Measurements from ENCODE around the gene SRRM1. TPM values are rescaled to one million over a fixed set of nuclear protein-coding genes. Genes with fewer than 3 reads are reported as not detected.
"Not testable (repeated sequence)": the region's sequence is repeated elsewhere in the genome, so short reads cannot be mapped to it uniquely, and the experiment has no call there.

The SRRM1 gene
- total and polyA plus RNA-seq, 7 donors, result 31.2 to 78.4 (median 63.0) TPM

- 82 to 95% (median 84%) methylated on average over 5 of the region's 5 CpGs for WGBS, 3 donors
- Histone ChIP-seq H3K36me3 (ENCODE audit: insufficient read depth in 1 of 2, low read depth in 1 of 2) (no peaks in the 10 kb centered on the region), H3K27ac (no peak overlapping the region), H3K9me3 (no peaks in the 10 kb centered on the region), H3K27me3 (ENCODE audit: insufficient read depth in 3 of 3, low read length in 2 of 3) (peaks cover 0 to 2% (median 0%) of the 10 kb centered on the region in 3 donors), H3K4me3 (no peak overlapping the region), H3K4me1 (peaks cover 4% of the 10 kb centered on the region)
- DNase-seq, result no peak
- no peak for TF ChIP-seq CTCF (IDR thresholded peaks at IDR 0.05)
- no peak for ATAC-seq
- intact Hi-C loops (cut with DNase I), result no loop called here
Measured at GRCh38 chr1:24696041-24696755, 53.1 kb downstream of the SRRM1 start.

DNA sequence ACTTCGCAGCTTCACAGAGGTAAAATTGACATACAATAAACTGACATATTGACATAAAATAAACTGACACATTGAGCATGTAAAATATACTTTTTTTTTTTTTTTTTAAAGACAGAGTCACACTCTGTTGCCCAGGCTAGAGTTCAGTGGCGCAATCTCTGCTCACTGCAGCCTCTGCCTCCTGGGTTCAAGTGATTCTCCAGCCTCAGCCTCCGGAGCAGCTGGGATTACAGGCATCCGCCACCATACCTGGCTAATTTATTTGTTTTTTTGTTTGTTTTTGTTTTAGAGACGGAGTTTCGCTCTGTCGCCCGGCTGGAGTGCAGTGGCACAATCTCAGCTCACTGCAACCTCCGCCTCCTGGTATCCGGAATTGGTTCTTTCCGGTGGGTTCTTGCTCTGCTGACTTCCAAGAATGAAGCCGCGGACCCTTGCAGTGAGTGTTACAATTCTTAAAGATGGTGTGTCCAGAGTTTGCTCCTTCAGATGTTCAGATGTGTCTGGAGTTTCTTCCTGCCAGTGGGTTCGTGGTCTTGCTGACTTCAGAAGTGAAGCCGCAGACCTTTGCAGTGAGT is 53.7 kb downstream of the SRRM1 start:
- TF ChIP-seq CTCF (IDR thresholded peaks at IDR 0.05), result no peak
- intact Hi-C loops (cut with DNase I), result no loop called here
- DNase-seq (no peak), ATAC-seq (no peak)
- no peak overlapping the region for H3K4me3 ChIP-seq
- WGBS, 3 donors, result 94 to 97% (median 95%) methylated on average over 15 of the region's 15 CpGs
- H3K36me3 ChIP-seq (ENCODE audit: insufficient read depth in 1 of 2, low read depth in 1 of 2), result no peaks in the 10 kb centered on the region
- no peak overlapping the region for H3K27ac ChIP-seq
- H3K9me3 ChIP-seq, result no peaks in the 10 kb centered on the region
- peaks cover 4% of the 10 kb centered on the region for H3K4me1 ChIP-seq
- H3K27me3 ChIP-seq (ENCODE audit: insufficient read depth in 3 of 3, low read length in 2 of 3), result peaks cover 0 to 2% (median 0%) of the 10 kb centered on the region in 3 donors

GRCh38 chr1:24697453-24698001 is 54.4 kb downstream of the SRRM1 start:
- WGBS, 3 donors, result 85 to 97% (median 96%) methylated on average over 7 of the region's 7 CpGs
- intact Hi-C loops (cut with DNase I); H3K9me3 ChIP-seq; H3K4me3 ChIP-seq; H3K36me3 ChIP-seq (ENCODE audit: insufficient read depth in 1 of 2, low read depth in 1 of 2); ATAC-seq; H3K27ac ChIP-seq; DNase-seq; H3K4me1 ChIP-seq; H3K27me3 ChIP-seq (ENCODE audit: insufficient read depth in 3 of 3, low read length in 2 of 3): not testable (repeated sequence)

DNA sequence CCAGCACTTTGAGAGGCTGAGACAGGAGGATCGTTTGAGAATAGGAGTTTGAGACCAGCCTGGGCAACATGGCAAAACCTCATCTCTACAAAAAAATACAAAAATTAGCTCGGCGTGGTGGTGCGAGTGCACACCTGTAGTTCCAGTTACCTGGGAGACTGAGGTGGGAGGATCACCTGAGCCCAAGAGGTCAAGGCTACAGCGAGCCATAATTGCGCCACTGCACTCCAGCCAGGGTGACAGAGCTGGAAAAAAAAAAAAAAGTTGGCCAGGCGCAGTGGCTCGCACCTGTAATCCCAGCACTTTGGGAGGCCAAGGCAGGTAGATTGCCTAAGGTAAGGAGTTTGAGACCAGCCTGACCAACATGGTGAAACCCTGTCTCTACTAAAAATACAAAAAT is 55.2 kb downstream of the SRRM1 start:
- H3K9me3 ChIP-seq; H3K4me3 ChIP-seq; ATAC-seq; DNase-seq; H3K27me3 ChIP-seq (ENCODE audit: insufficient read depth in 3 of 3, low read length in 2 of 3); H3K27ac ChIP-seq; H3K36me3 ChIP-seq (ENCODE audit: insufficient read depth in 1 of 2, low read depth in 1 of 2); intact Hi-C loops (cut with DNase I); H3K4me1 ChIP-seq: not testable (repeated sequence)
- 91 to 94% (median 94%) methylated on average over 8 of the region's 8 CpGs for WGBS, 3 donors

DNA sequence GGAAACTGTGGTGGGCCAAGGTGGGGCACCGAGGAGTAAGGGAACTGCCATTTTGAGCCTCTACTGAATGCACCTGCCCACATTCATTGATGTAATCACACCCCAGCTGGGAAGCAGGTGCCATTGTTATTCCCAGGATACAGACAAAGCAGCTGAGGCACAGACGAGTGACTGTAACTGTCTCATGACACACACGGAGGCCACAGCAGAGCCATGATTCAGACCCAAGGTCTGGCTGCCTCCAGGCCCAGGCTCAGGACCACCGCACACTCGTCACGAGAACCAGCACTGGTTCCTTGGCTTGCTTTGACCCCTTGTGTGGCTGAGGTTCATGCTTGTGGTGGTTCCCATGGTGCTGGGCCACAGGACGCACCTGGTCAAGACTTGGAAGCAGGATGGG is 56.5 kb downstream of the SRRM1 start:
- Histone ChIP-seq H3K36me3 (ENCODE audit: insufficient read depth in 1 of 2, low read depth in 1 of 2) (no peaks in the 10 kb centered on the region), H3K4me3 (no peak overlapping the region), H3K9me3 (no peaks in the 10 kb centered on the region), H3K27me3 (ENCODE audit: insufficient read depth in 3 of 3, low read length in 2 of 3) (peaks cover 0 to 2% (median 0%) of the 10 kb centered on the region in 3 donors), H3K4me1 (no peaks in the 10 kb centered on the region), H3K27ac (no peak overlapping the region)
- intact Hi-C loops (cut with DNase I), result loop anchor here in 1 of 2 donors (5.0 kb wide), 1 partner anchor 48 kb away; the partner anchor contains the start of gene CLIC4
- ATAC-seq (no peak), DNase-seq (no peak)
- no peak for TF ChIP-seq CTCF (IDR thresholded peaks at IDR 0.05)
- 67 to 76% (median 72%) methylated on average over 7 of the region's 7 CpGs for WGBS, 3 donors
